T-helper 1 cell treated with Interleukin-12 subunit alpha and Interleukin-12 subunit beta and Interleukin-4 antibody, amounts not matched to agents 30 μg/mL and 1 μg/mL, for 36 hours (primary cell): ENCODE results near the gene IL10RB.
"Not testable (repeated sequence)": the region's sequence is repeated elsewhere in the genome, so short reads cannot be mapped to it uniquely, and the experiment has no call there.

ENCODE experiments used
- H3K27ac Mint-ChIP-seq: one replicate; pipeline ENCODE4 v1.8.0; 2021; ENCODE audit warnings: mild to moderate bottlenecking, mixed read lengths
- H3K27me3 Mint-ChIP-seq: one replicate; pipeline ENCODE4 v1.8.0; 2021; ENCODE audit warnings: low read depth, mixed read lengths
- H3K36me3 Mint-ChIP-seq: one replicate; pipeline ENCODE4 v1.8.0; 2021; ENCODE audit warnings: low read depth, mixed read lengths
- H3K4me1 Mint-ChIP-seq: one replicate; pipeline ENCODE4 v1.8.0; 2021; ENCODE audit warnings: low read depth, mixed read lengths
- H3K4me3 Mint-ChIP-seq: one replicate; pipeline ENCODE4 v1.8.0; 2021; ENCODE audit warnings: mild to moderate bottlenecking, moderate library complexity, mixed read lengths
- H3K9me3 Mint-ChIP-seq: one replicate; pipeline ENCODE4 v1.8.0; 2021; ENCODE audit warnings: mixed read lengths

Gene IL10RB

GRCh38 chr21:33313183-33313582 is 47.0 kb downstream of the IL10RB start:
- no peak overlapping the region for H3K27ac Mint-ChIP-seq
- peaks cover 8% of the 10 kb centered on the region for H3K9me3 Mint-ChIP-seq
- H3K36me3 Mint-ChIP-seq = peaks cover 2% of the 10 kb centered on the region
- H3K4me3 Mint-ChIP-seq = no peak overlapping the region
- peaks cover 5% of the 10 kb centered on the region for H3K4me1 Mint-ChIP-seq
- peaks cover 32% of the 10 kb centered on the region for H3K27me3 Mint-ChIP-seq

- H3K4me1 Mint-ChIP-seq = peaks cover 5% of the 10 kb centered on the region
- peaks cover 32% of the 10 kb centered on the region for H3K27me3 Mint-ChIP-seq
- peaks cover 8% of the 10 kb centered on the region for H3K9me3 Mint-ChIP-seq
- H3K36me3 Mint-ChIP-seq = peaks cover 2% of the 10 kb centered on the region
- no peak overlapping the region for H3K27ac Mint-ChIP-seq
- H3K4me3 Mint-ChIP-seq = no peak overlapping the region
These were observed 47.4 kb downstream of the IL10RB start for GRCh38 chr21:33313611-33314010.

- H3K36me3 Mint-ChIP-seq = no peaks in the 10 kb centered on the region
- no peak overlapping the region for H3K4me3 Mint-ChIP-seq
- peaks cover 8% of the 10 kb centered on the region for H3K9me3 Mint-ChIP-seq
- peaks cover under 1% of the 10 kb centered on the region for H3K4me1 Mint-ChIP-seq
- no peak overlapping the region for H3K27ac Mint-ChIP-seq
- peaks cover 32% of the 10 kb centered on the region for H3K27me3 Mint-ChIP-seq
These were observed 47.9 kb downstream of the IL10RB start for GRCh38 chr21:33314111-33314510.

DNA sequence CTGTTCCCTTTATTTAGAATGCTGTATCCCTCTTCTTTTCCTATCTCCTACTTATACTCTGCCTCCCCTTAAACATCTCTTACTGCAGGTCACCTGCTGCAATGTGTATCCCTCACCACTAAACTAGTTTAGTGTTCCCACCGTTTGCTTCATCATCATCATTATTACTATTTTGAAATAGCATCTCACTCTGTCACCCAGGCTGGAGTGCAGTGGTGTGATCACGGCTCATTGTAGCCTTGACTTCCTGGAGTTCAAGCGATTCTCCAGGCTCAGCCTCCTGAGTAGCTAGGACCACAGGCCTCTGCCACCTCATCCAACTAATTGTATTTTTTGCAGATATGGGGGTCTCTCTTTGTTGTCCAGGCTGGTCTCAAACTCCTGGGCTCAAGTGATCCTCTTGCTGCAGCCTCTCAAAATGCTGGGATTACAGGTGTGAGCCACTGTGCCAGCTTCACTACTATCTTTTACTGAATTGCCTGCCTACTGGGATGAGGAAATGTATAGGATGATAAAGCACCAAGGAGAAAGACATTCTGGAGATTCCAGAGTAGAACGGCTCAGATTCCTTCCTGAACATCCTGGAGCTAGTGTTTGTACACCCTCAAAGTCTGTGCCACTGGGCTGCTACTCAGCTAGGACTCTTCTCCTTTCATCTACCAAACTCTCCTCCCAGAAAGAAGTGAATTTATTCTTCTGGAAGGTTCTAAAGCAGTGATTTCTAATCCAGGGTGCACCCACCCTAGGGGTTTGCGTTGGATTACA is 50.0 kb downstream of the IL10RB start:
- Mint-ChIP-seq H3K27ac (no peak overlapping the region), H3K36me3 (no peaks in the 10 kb centered on the region)

DNA sequence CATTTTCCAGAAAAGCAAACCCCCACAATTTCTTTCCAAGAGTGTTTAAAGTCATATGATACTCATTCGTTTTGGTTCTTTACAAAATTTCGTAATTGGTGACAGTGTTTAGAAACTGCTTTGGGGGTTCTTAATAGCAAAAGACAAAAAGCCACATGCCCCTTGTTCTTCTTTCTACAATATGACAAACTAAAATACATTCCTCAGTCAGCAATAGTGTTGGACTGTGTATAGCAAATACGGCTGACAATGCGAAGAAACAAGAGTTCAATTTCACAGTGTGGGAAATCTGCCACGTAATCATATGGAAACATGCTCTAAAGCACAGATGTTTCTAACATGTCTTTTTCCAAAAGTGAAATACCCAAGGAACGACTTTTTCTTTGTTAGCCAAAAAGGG is 51.0 kb downstream of the IL10RB start:
- peaks cover 30% of the 10 kb centered on the region for H3K27me3 Mint-ChIP-seq
- H3K27ac Mint-ChIP-seq = no peak overlapping the region
- no peaks in the 10 kb centered on the region for H3K4me1 Mint-ChIP-seq
- H3K4me3 Mint-ChIP-seq = no peak overlapping the region
- no peaks in the 10 kb centered on the region for H3K36me3 Mint-ChIP-seq
- peaks cover 5% of the 10 kb centered on the region for H3K9me3 Mint-ChIP-seq

More for the DNA sequence above, 50.0 kb downstream of the IL10RB start:
- peaks cover 30% of the 10 kb centered on the region for H3K27me3 Mint-ChIP-seq
- no peaks in the 10 kb centered on the region for H3K4me1 Mint-ChIP-seq
- H3K9me3 Mint-ChIP-seq = peaks cover 5% of the 10 kb centered on the region
- no peak overlapping the region for H3K4me3 Mint-ChIP-seq

GRCh38 chr21:33317786-33318486 is 51.8 kb downstream of the IL10RB start:
- H3K9me3 Mint-ChIP-seq = peaks cover 5% of the 10 kb centered on the region
- H3K4me3 Mint-ChIP-seq = no peak overlapping the region
- no peak overlapping the region for H3K27ac Mint-ChIP-seq
- peaks cover 30% of the 10 kb centered on the region for H3K27me3 Mint-ChIP-seq
- H3K36me3 Mint-ChIP-seq = no peaks in the 10 kb centered on the region
- no peaks in the 10 kb centered on the region for H3K4me1 Mint-ChIP-seq

DNA sequence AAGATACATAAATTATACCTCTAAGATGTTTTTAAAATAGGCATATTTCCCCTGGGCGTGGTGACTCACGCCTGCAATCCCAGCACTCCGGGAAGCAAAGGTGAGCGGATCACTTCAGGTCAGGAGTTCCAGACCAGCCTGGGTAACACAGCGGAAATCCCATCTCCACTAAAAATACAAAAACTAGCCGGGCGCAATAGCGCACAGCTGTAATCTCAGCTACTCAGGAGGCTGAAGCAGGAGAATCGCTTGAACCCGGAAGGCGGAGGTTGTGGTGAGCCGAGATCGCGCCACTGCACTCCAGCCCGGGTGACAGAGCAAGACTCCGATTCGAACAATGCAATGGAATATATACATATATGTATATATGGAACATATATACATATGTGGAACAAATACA is 54.8 kb downstream of the IL10RB start:
- H3K4me3 Mint-ChIP-seq, H3K4me1 Mint-ChIP-seq, H3K36me3 Mint-ChIP-seq, H3K9me3 Mint-ChIP-seq, H3K27ac Mint-ChIP-seq: not testable (repeated sequence)
- H3K27me3 Mint-ChIP-seq = peaks cover 12% of the 10 kb centered on the region

GRCh38 chr21:33323610-33324009 is 57.4 kb downstream of the IL10RB start:
- H3K27me3 Mint-ChIP-seq, H3K36me3 Mint-ChIP-seq, H3K4me3 Mint-ChIP-seq, H3K9me3 Mint-ChIP-seq, H3K27ac Mint-ChIP-seq: not testable (repeated sequence)
- H3K4me1 Mint-ChIP-seq = peaks cover 15% of the 10 kb centered on the region

- no peaks in the 10 kb centered on the region for H3K9me3 Mint-ChIP-seq
- no peak within 1 kb of the TSS for H3K4me3 Mint-ChIP-seq
- peaks cover 15% of the 10 kb centered on the region for H3K4me1 Mint-ChIP-seq
- H3K36me3 Mint-ChIP-seq = peaks cover 8% of the 10 kb centered on the region
- peaks cover 3% of the 10 kb centered on the region for H3K27me3 Mint-ChIP-seq
- H3K27ac Mint-ChIP-seq = no peak within 1 kb of the TSS
These were observed 58.4 kb downstream of the IL10RB start, which contains the start of gene IFNAR1 for GRCh38 chr21:33324291-33325221. TSS of gene IFNAR1 (plus strand) at chr21:33324970. CDS start at chr21:33325056, 86 bp downstream.

GRCh38 chr21:33325222-33326067 is 59.3 kb downstream of the IL10RB start:
- peaks cover 20% of the 10 kb centered on the region for H3K4me1 Mint-ChIP-seq
- no peaks in the 10 kb centered on the region for H3K9me3 Mint-ChIP-seq
- H3K27ac Mint-ChIP-seq = no peak overlapping the region
- no peak overlapping the region for H3K4me3 Mint-ChIP-seq
- peaks cover 11% of the 10 kb centered on the region for H3K36me3 Mint-ChIP-seq
- H3K27me3 Mint-ChIP-seq = no peaks in the 10 kb centered on the region

DNA sequence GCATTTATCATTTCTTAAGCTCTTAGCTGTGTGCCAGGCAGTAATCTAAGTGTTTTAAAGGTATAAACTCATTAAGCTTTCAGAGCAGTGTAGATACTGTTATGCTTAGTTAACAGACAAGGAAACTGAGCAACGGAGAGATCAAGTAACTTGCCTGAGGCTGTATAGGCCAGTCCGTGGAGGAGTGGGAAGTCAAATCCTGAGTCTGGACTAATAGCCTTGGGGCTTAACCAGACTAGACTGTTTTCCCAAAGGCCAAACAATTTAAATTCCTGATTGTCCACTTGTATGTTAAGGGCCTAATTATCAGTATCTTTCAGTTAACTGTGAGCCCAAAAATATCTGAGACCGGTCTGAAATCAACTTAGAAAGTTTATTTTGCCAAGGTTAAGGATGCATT is 61.2 kb downstream of the IL10RB start:
- Mint-ChIP-seq H3K4me3 (no peak overlapping the region), H3K27ac (no peak overlapping the region), H3K27me3 (no peaks in the 10 kb centered on the region), H3K36me3 (peaks cover 16% of the 10 kb centered on the region), H3K4me1 (peaks cover 35% of the 10 kb centered on the region), H3K9me3 (peaks cover 3% of the 10 kb centered on the region)

DNA sequence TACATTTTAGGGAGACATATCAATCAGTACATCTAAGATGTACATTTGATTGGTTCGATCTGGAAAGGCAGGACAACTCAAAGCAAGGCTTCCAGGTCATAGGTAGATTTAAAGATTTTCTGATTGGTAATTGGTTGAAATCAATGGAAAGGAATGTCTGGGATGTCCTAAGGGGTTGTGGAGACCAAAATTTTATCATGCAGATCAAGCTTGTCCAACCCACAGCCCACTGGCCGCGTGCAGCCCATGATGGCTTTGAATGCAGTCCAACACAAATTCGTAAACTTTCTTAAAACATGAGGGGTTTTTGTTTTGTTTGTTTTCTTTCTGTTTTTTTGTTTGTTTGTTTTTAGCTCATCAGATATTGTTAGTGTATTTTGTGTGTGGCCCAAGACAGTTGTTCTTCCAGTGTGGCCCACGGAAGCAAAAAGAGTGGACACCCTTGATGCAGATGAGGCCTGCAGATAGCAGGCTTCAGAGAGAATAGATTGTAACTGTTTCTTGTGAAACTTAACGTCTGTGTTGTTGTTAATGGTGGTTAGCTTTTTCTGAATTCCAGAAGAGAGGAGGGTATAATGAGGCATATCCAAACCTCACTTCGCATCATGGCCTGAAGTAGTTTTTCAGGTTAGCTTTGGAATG is 61.7 kb downstream of the IL10RB start:
- Mint-ChIP-seq H3K4me1 (peaks cover 38% of the 10 kb centered on the region), H3K4me3 (no peak overlapping the region), H3K27ac (no peak overlapping the region), H3K9me3 (peaks cover 9% of the 10 kb centered on the region), H3K27me3 (no peaks in the 10 kb centered on the region), H3K36me3 (peaks cover 22% of the 10 kb centered on the region)

- H3K4me1 Mint-ChIP-seq = peaks cover 48% of the 10 kb centered on the region
- peaks cover 21% of the 10 kb centered on the region for H3K9me3 Mint-ChIP-seq
- peaks cover 39% of the 10 kb centered on the region for H3K36me3 Mint-ChIP-seq
- no peak overlapping the region for H3K4me3 Mint-ChIP-seq
- H3K27me3 Mint-ChIP-seq = no peaks in the 10 kb centered on the region
- no peak overlapping the region for H3K27ac Mint-ChIP-seq
These were observed 64.6 kb downstream of the IL10RB start for GRCh38 chr21:33330726-33331125.
